Endothelial cell (in vitro differentiated cells): ENCODE measurements around the gene PLCB1. TPM values are rescaled to one million over a fixed set of nuclear protein-coding genes. Genes with fewer than 3 reads are reported as not detected.
A peak's percentile ranks its signal among the peaks of the same experiment; 100 is the strongest.

Experiments used
- DNase-seq: peaks from one replicate; pipeline ENCODE4 v3.0.0; 2021; ENCODE audit warnings: low spot score
- H3K27ac Mint-ChIP-seq: one replicate; pipeline ENCODE4 v1.8.0; 2021; ENCODE audit warnings: mixed read lengths, inconsistent platforms; ENCODE audit not compliant: unreplicated experiment
- H3K27me3 Mint-ChIP-seq: one replicate; pipeline ENCODE4 v1.8.0; 2021; ENCODE audit warnings: mild to moderate bottlenecking, moderate library complexity, mixed read lengths, inconsistent platforms; ENCODE audit not compliant: unreplicated experiment
- H3K36me3 Mint-ChIP-seq: one replicate; pipeline ENCODE4 v1.8.0; 2021; ENCODE audit warnings: mild to moderate bottlenecking, low read depth, mixed read lengths, inconsistent platforms; ENCODE audit not compliant: unreplicated experiment
- H3K4me1 Mint-ChIP-seq: one replicate; pipeline ENCODE4 v1.8.0; 2021; ENCODE audit warnings: mild to moderate bottlenecking, mixed read lengths, inconsistent platforms; ENCODE audit not compliant: unreplicated experiment
- H3K4me3 Mint-ChIP-seq: one replicate; pipeline ENCODE4 v1.8.0; 2021; ENCODE audit warnings: mild to moderate bottlenecking, mixed read lengths, inconsistent platforms; ENCODE audit not compliant: unreplicated experiment
- H3K9me3 Mint-ChIP-seq: one replicate; pipeline ENCODE4 v1.8.0; 2021; ENCODE audit warnings: mixed read lengths, inconsistent platforms; ENCODE audit not compliant: unreplicated experiment
- total RNA-seq: library from RNA; stranded (reverse); fragmentation: NEBNext Ultra II Directional; extraction: Animal tissue kit (Norgen Biotek cat#: 25700); gene quantifications from one replicate; pipeline ENCODE4 v1.2.1, GENCODE V29; 2021; ENCODE audit not compliant: unreplicated experiment
- TF ChIP-seq, protein P1 (sequence below): fragments of 200-600 bp; sonication (generic); IDR thresholded peaks from one replicate; pipeline ENCODE4 v1.5.0; 2021; ENCODE audit warnings: antibody characterized with exemption; ENCODE audit not compliant: unreplicated experiment

Gene PLCB1
- total RNA-seq, 1 donor from 2014 or later, result 8.1 TPM

GRCh38 chr20:8662433-8662954 is 530.4 kb downstream of the PLCB1 start:
- TF ChIP-seq, protein P1, sequence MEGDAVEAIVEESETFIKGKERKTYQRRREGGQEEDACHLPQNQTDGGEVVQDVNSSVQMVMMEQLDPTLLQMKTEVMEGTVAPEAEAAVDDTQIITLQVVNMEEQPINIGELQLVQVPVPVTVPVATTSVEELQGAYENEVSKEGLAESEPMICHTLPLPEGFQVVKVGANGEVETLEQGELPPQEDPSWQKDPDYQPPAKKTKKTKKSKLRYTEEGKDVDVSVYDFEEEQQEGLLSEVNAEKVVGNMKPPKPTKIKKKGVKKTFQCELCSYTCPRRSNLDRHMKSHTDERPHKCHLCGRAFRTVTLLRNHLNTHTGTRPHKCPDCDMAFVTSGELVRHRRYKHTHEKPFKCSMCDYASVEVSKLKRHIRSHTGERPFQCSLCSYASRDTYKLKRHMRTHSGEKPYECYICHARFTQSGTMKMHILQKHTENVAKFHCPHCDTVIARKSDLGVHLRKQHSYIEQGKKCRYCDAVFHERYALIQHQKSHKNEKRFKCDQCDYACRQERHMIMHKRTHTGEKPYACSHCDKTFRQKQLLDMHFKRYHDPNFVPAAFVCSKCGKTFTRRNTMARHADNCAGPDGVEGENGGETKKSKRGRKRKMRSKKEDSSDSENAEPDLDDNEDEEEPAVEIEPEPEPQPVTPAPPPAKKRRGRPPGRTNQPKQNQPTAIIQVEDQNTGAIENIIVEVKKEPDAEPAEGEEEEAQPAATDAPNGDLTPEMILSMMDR, result no peak
- H3K36me3 Mint-ChIP-seq, result no peaks in the 10 kb centered on the region
- H3K4me1 Mint-ChIP-seq, result no peaks in the 10 kb centered on the region
- DNase-seq, result no peak
- H3K9me3 Mint-ChIP-seq, result no peaks in the 10 kb centered on the region
- no peak overlapping the region for H3K27ac Mint-ChIP-seq
- no peak overlapping the region for H3K4me3 Mint-ChIP-seq
- H3K27me3 Mint-ChIP-seq, result peaks cover 1% of the 10 kb centered on the region

- no peak for DNase-seq
- Mint-ChIP-seq H3K36me3 (no peaks in the 10 kb centered on the region), H3K27ac (no peak overlapping the region), H3K9me3 (no peaks in the 10 kb centered on the region), H3K27me3 (peaks cover 1% of the 10 kb centered on the region), H3K4me3 (no peak overlapping the region), H3K4me1 (no peaks in the 10 kb centered on the region)
- TF ChIP-seq, protein P1, result no peak
These were observed 531.4 kb downstream of the PLCB1 start for GRCh38 chr20:8663424-8663823.

DNA sequence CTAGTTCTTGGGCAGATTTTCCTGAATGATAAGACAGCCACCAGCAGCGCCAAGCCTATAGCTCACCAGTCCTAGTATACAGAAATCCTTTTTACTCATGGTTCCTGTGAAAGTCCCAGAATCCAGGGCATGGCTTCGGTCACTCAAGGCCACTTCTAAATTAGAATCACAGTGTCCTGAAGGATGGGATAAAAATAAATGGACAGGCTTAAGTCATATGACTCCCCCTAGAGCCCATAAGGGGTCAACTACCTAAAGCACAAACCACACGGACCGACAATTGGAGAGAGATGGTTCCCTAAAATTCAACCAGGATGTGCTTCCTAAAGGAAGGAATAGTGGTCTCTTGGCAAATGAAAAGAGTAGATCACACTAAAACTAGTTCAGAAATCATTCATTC is 532.7 kb downstream of the PLCB1 start:
- Mint-ChIP-seq H3K4me3 (no peak overlapping the region), H3K36me3 (no peaks in the 10 kb centered on the region), H3K4me1 (no peaks in the 10 kb centered on the region), H3K27me3 (no peaks in the 10 kb centered on the region), H3K27ac (no peak overlapping the region), H3K9me3 (no peaks in the 10 kb centered on the region)
- TF ChIP-seq, protein P1, result peak; percentile 7
- DNase-seq, result no peak

GRCh38 chr20:8667306-8667705 is 535.2 kb downstream of the PLCB1 start:
- H3K4me3 Mint-ChIP-seq, result no peak overlapping the region
- no peaks in the 10 kb centered on the region for H3K9me3 Mint-ChIP-seq
- no peaks in the 10 kb centered on the region for H3K36me3 Mint-ChIP-seq
- H3K4me1 Mint-ChIP-seq, result no peaks in the 10 kb centered on the region
- H3K27me3 Mint-ChIP-seq, result no peaks in the 10 kb centered on the region
- no peak overlapping the region for H3K27ac Mint-ChIP-seq
- DNase-seq, result no peak
- TF ChIP-seq, protein P1, result no peak

DNA sequence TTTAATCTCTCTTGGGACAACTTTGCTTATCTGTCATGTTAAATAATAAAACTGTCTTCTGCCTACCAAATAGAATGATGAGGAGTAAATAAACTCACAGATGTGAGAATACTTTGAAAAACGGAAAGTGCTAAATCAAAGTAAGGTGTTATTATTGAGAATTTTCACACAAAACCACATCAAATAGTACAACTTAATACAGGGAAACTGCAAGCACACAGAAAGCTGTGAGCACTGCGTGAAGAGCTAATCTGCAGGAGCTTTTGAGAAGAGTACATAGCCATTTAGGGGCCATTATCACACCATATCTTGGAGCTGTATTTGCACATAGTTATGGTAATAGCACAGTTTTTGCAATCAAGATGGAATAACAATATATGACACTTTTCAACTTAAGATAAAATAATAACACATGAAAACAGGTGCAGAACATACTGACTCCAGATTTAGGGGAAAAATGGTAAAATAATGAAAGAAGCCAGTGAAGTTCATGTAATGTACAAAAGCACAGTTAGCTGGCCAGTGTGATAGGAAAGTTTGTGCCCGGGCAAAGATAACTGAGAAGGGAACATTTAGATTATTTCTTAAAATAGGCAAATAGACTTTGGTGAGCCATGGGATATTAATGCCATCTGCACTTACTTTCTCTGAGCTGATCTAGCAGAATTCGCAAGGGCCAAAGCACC is 538.3 kb downstream of the PLCB1 start:
- Mint-ChIP-seq H3K4me3 (no peak overlapping the region), H3K9me3 (no peaks in the 10 kb centered on the region), H3K4me1 (no peaks in the 10 kb centered on the region), H3K36me3 (no peaks in the 10 kb centered on the region), H3K27me3 (no peaks in the 10 kb centered on the region), H3K27ac (no peak overlapping the region)
- TF ChIP-seq, protein P1, result no peak
- no peak for DNase-seq
